Measurements from ENCODE around the gene UBE2U.
"Not testable (repeated sequence)": the region's sequence is repeated elsewhere in the genome, so short reads cannot be mapped to it uniquely, and the experiment has no call there.

The UBE2U gene

GRCh38 chr1:64251971-64252370 is 48.5 kb downstream of the UBE2U start:
- Histone ChIP-seq H3K4me2 (ENCODE audit: low read length) (no peak overlapping the region), H3F3A (ENCODE audit: control insufficient read depth, insufficient read depth) (no peaks in the 10 kb centered on the region), H3K27ac (ENCODE audit: low read depth, low read length) (no peak overlapping the region), H3K9me2 (replicated peaks; ENCODE audit: control insufficient read depth, low read length) (no peaks in the 10 kb centered on the region), H3K9me3 (ENCODE audit: control insufficient read depth, insufficient read depth, low read length) (no peaks in the 10 kb centered on the region), H3K36me3 (ENCODE audit: control insufficient read depth, low read length) (no peaks in the 10 kb centered on the region), H3K79me2 (ENCODE audit: control insufficient read depth, low read length) (no peaks in the 10 kb centered on the region), H4K20me1 (ENCODE audit: control insufficient read depth, insufficient read depth, low read depth, low read length) (no peaks in the 10 kb centered on the region), H3K27me3 (ENCODE audit: control insufficient read depth, low read length) (peaks cover 10% of the 10 kb centered on the region), H3K4me3 (ENCODE audit: low read length) (no peak overlapping the region), H3K4me1 (ENCODE audit: control insufficient read depth, low read length) (no peaks in the 10 kb centered on the region)
- TF ChIP-seq EZH2phosphoT487 (IDR thresholded peaks at IDR 0.05; ENCODE audit: borderline replicate concordance, low read length) (no peak), CTCF (IDR thresholded peaks at IDR 0.05; ENCODE audit: low read depth, low read length, poor library complexity, severe bottlenecking) (peak; percentile 20)

GRCh38 chr1:64257233-64257632 is 53.8 kb downstream of the UBE2U start:
- H3K4me1 ChIP-seq (ENCODE audit: control insufficient read depth, low read length); H3K4me2 ChIP-seq (ENCODE audit: low read length); H3K4me3 ChIP-seq (ENCODE audit: low read length); H3K36me3 ChIP-seq (ENCODE audit: control insufficient read depth, low read length); H4K20me1 ChIP-seq (ENCODE audit: control insufficient read depth, insufficient read depth, low read depth, low read length); H3K79me2 ChIP-seq (ENCODE audit: control insufficient read depth, low read length); H3K27ac ChIP-seq (ENCODE audit: low read depth, low read length); H3K9me3 ChIP-seq (ENCODE audit: control insufficient read depth, insufficient read depth, low read length); H3F3A ChIP-seq (ENCODE audit: control insufficient read depth, insufficient read depth); H3K9me2 ChIP-seq (replicated peaks; ENCODE audit: control insufficient read depth, low read length): not testable (repeated sequence)
- H3K27me3 ChIP-seq (ENCODE audit: control insufficient read depth, low read length): peaks cover 12% of the 10 kb centered on the region; the same call in 1 of the 2 replicates

DNA sequence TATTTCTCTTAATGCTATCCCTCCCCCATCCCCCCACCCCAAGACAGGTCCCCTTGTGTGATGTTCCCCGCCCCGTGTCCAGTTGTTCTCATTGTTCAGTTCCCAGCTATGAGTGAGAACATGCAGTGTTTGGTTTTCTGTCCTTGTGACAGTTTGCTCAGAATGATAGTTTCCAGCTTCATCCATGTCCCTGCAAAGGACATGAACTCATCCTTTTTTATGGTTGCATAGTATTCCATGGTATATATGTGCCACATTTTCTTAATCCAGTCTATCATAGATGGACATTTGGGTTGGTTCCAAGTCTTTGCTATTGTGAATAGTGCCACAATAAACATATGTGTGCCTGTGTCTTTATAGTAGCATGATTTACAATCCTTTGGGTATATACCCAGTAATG is 55.0 kb downstream of the UBE2U start:
- H3K4me2 ChIP-seq (ENCODE audit: low read length); H3K79me2 ChIP-seq (ENCODE audit: control insufficient read depth, low read length); H3K9me2 ChIP-seq (replicated peaks; ENCODE audit: control insufficient read depth, low read length); H3K27ac ChIP-seq (ENCODE audit: low read depth, low read length); H3K36me3 ChIP-seq (ENCODE audit: control insufficient read depth, low read length); H3K4me1 ChIP-seq (ENCODE audit: control insufficient read depth, low read length); H3K9me3 ChIP-seq (ENCODE audit: control insufficient read depth, insufficient read depth, low read length); H4K20me1 ChIP-seq (ENCODE audit: control insufficient read depth, insufficient read depth, low read depth, low read length); H3F3A ChIP-seq (ENCODE audit: control insufficient read depth, insufficient read depth); H3K4me3 ChIP-seq (ENCODE audit: low read length): not testable (repeated sequence)
- peaks cover 14% of the 10 kb centered on the region; the same call in 1 of the 2 replicates for H3K27me3 ChIP-seq (ENCODE audit: control insufficient read depth, low read length)

GRCh38 chr1:64263335-64263734 is 59.9 kb downstream of the UBE2U start:
- H3K79me2 ChIP-seq (ENCODE audit: control insufficient read depth, low read length): no peaks in the 10 kb centered on the region
- no peak overlapping the region for H3K27ac ChIP-seq (ENCODE audit: low read depth, low read length)
- no peaks in the 10 kb centered on the region for H3K36me3 ChIP-seq (ENCODE audit: control insufficient read depth, low read length)
- TF ChIP-seq CTCF (IDR thresholded peaks at IDR 0.05; ENCODE audit: low read depth, low read length, poor library complexity, severe bottlenecking) (no peak), EZH2phosphoT487 (IDR thresholded peaks at IDR 0.05; ENCODE audit: borderline replicate concordance, low read length) (no peak)
- no peak overlapping the region for H3K4me3 ChIP-seq (ENCODE audit: low read length)
- H3K4me2 ChIP-seq (ENCODE audit: low read length): no peak overlapping the region
- no peaks in the 10 kb centered on the region for H3K9me3 ChIP-seq (ENCODE audit: control insufficient read depth, insufficient read depth, low read length)
- H3K9me2 ChIP-seq (replicated peaks; ENCODE audit: control insufficient read depth, low read length): no peaks in the 10 kb centered on the region
- peaks cover 16% of the 10 kb centered on the region; the same call in 1 of the 2 replicates for H3K27me3 ChIP-seq (ENCODE audit: control insufficient read depth, low read length)
- H4K20me1 ChIP-seq (ENCODE audit: control insufficient read depth, insufficient read depth, low read depth, low read length): no peaks in the 10 kb centered on the region
- H3F3A ChIP-seq (ENCODE audit: control insufficient read depth, insufficient read depth): no peaks in the 10 kb centered on the region
- H3K4me1 ChIP-seq (ENCODE audit: control insufficient read depth, low read length): no peaks in the 10 kb centered on the region
